Measurements from ENCODE around the gene FOXC1. TPM values are rescaled to one million over a fixed set of nuclear protein-coding genes. Genes with fewer than 3 reads are reported as not detected.

FOXC1 gene
- total and polyA plus RNA-seq, 9 of the 15 experiments (the other 6 are each of a cell fraction or from before 2014, with no cell fraction given): not detected

- TF ChIP-seq TRIM24 (IDR thresholded peaks at IDR 0.05) (no peak), HOMEZ (CRISPR knock-in tag; IDR thresholded peaks at IDR 0.05) (no peak), SPI1 (IDR thresholded peaks at IDR 0.05; ENCODE audit: borderline replicate concordance, low read depth, low read length) (no peak)
Observed at GRCh38 chr6:1597121-1597744, 12.5 kb upstream of the FOXC1 start (continued).

GRCh38 chr6:1597924-1598323, 11.8 kb upstream of the FOXC1 start:
- H3K36me3 ChIP-seq (ENCODE audit: control insufficient read depth, insufficient read depth, low read length): no peaks in the 10 kb centered on the region
- H3K27me3 ChIP-seq (ENCODE audit: control insufficient read depth in 2 of 2, insufficient read depth in 2 of 2, low read length in 2 of 2): peaks cover 55 to 84% of the 10 kb centered on the region in 2 experiments
- no peak overlapping the region for H3K4me3 ChIP-seq
- H3K27ac ChIP-seq (ENCODE audit: extremely low read depth, low read depth, low read length): no peak overlapping the region
- H4K20me1 ChIP-seq (replicated peaks; ENCODE audit: control insufficient read depth, insufficient read depth, low read length): peaks cover 12% of the 10 kb centered on the region
- intact Hi-C loops (cut with micrococcal nuclease) (loop anchor here (2.0 to 5.0 kb wide), 6 partner anchors 444 to 1144 kb away; no protein-coding TSS in a partner anchor), in situ Hi-C loops (cut with MboI) (loop anchor here (10.0 kb wide), 1 partner anchor 757 kb away; no protein-coding TSS in a partner anchor)
- ChIA-PET CTCF (ENCODE audit: low intra/inter-chr PET ratio) (no interaction called here), POLR2A (interaction anchor here (0.6 to 0.8 kb wide), 2 partner anchors 26 to 143 kb away, joined by 3 read pairs; no protein-coding TSS in a partner anchor)
- H3K9me1 ChIP-seq (ENCODE audit: control insufficient read depth, insufficient read depth, low read length): no peaks in the 10 kb centered on the region
- no peak overlapping the region for H2AFZ ChIP-seq (ENCODE audit: low read depth, low read length)
- TF ChIP-seq CEBPB (tag; IDR thresholded peaks at IDR 0.05): peak; percentile 77
- no peak for TF ChIP-seq GTF2E2 (tag; IDR thresholded peaks at IDR 0.05)
- TF ChIP-seq FOXK2 (conservative IDR thresholded peaks at IDR 0.05 in 1 of 2, IDR thresholded peaks at IDR 0.05 in 1 of 2; ENCODE audit: low read depth in 2 of 2): no peak
- no peak for TF ChIP-seq DNMT1 (IDR thresholded peaks at IDR 0.05)
- TF ChIP-seq CEBPG (CRISPR knock-in tag; IDR thresholded peaks at IDR 0.05): no peak
- peak; percentile 73 to 87 for TF ChIP-seq CEBPG (tag; conservative IDR thresholded peaks at IDR 0.05 in 1 of 2, IDR thresholded peaks at IDR 0.05 in 1 of 2)
- peak; percentile 5 for TF ChIP-seq CBX2 (IDR thresholded peaks at IDR 0.05; ENCODE audit: insufficient read depth, low read length, poor library complexity, severe bottlenecking)
- DNase-seq (ENCODE audit: extremely low read depth in 1 of 4, low spot score in 3 of 4) (no peak), FAIRE-seq (no peak), ATAC-seq (no peak)
- no peak overlapping the region for H3K4me2 ChIP-seq (ENCODE audit: insufficient read depth, low read length)
- H3K79me2 ChIP-seq (ENCODE audit: control insufficient read depth, insufficient read depth, low read length): no peaks in the 10 kb centered on the region
- no peak overlapping the region for H3K9ac ChIP-seq (ENCODE audit: insufficient read depth in 1 of 2, low read depth in 2 of 2, low read length in 2 of 2)
- BruUV-seq (replicated peaks): no TSS peak
- 0% methylated on average over 5 of the region's 5 CpGs for WGBS (ENCODE audit: insufficient coverage, low coverage, missing lambda C conversion rate)
- no peaks in the 10 kb centered on the region for H3K9me3 ChIP-seq (replicated peaks; ENCODE audit: control insufficient read depth, insufficient read depth, low read depth, low read length)
- H3K4me1 ChIP-seq (replicated peaks in 1 of 2; ENCODE audit: control insufficient read depth in 2 of 2, insufficient read depth in 2 of 2, low read length in 2 of 2): peaks cover 0 to 11% of the 10 kb centered on the region in 2 experiments; a peak in 1 of 5 replicates

Measured in K562 (cell line).